Measurements from ENCODE around the gene SPATS2L.
A peak's percentile ranks its signal among the peaks of the same experiment; 100 is the strongest.

The SPATS2L gene

GRCh38 chr2:200379481-200380090 is 73.1 kb downstream of the SPATS2L start:
- no peak for FAIRE-seq

GRCh38 chr2:200380091-200380561 is 73.6 kb downstream of the SPATS2L start:
- FAIRE-seq = no peak

DNA sequence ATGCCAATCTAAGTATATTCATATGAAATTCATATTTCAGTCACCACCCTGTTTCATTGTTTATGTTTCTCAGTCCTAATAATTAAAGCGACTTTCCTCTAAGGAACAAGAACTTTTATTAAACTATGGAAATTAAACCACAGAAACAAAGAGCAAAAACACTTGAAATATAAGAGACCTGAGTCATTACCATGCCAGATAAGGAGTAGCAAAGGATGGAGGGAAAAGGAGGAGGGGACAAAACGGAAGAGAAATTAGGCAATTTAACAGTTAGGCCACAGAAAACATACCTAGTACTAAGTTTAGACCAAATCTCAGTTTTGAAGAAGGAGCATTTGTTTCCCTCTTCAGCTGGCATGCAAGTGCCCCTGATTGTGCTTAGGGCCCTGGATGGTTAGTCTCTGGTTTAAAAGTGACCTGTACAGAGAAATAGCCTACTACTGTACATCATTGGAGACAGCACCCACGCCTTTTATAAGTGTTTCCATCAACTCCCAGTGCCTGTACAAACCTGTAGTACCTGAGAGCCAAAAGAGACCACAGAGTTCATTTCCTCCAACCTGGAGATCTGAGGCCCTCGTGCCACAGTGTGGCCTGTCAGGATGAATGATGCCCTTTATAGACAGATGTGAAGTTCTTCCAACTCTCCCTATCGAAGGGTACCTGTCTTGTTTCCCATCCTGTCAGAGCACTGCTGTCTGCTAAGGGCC is 74.5 kb downstream of the SPATS2L start:
- no peak for FAIRE-seq

DNA sequence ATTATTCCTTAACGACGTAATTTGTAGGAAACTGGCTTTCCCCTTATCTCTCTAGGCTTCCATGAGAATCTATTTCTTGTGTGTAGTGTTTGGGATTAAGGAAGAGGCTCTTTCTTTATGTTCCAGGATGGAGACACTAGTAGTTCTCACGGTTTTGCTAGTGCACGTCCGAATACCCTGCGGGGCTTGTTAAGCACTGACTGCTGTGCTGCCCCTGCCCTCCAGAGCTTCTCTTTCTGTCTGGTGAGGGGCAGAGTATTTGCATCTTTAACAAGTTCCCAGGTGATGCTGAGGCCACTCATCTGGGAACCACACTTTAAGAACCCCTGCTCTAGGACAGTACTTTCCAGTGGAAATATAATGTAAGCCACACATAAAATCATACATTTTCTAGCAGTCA is 76.4 kb downstream of the SPATS2L start:
- FAIRE-seq = no peak

GRCh38 chr2:200383380-200384110 is 77.1 kb downstream of the SPATS2L start:
- FAIRE-seq = peak; percentile 84

GRCh38 chr2:200385063-200385635 is 78.7 kb downstream of the SPATS2L start:
- FAIRE-seq = no peak

- no peak for FAIRE-seq
Measured at GRCh38 chr2:200393191-200393590, 86.7 kb downstream of the SPATS2L start.

DNA sequence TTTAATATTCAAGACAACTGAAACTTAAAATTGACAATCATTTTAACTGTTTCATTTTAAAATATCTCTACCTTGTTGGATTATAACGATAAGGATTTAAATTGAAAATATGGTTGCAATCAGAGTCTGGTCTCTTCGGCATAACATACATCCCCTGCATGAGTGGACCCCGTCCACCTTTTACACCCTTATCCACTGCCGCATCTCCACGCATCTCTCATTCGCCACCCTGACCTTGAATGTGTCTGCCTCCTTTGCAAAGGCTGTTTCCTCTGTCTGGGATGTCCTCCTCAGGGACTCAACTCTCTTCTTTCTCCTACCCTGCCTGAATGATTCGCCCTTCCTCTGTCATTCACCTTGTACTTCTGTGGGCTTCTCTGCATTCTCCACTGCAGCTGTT is 87.6 kb downstream of the SPATS2L start:
- FAIRE-seq = no peak

DNA sequence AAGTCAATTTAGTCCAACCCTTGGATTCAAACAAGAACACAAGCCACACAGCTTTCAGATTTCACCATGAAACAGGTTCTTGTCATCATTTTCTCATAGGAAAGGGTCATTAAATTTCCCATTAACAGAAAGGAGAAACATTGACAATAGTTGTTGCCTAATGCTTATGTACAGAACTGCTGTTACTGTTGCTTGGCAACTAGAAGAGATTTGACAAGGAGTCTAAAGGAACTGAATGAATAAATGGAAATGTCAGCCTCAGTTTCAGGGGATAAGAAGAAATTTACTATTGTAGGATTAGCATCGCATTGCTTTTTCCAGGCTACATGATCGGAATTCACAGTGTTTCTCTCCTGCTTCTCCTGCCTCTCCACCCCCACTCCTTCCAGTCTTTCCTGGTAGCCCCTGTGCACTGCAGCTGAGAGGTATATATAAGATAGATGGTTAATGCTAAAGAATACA is 90.3 kb downstream of the SPATS2L start:
- no peak for FAIRE-seq

GRCh38 chr2:200397785-200398184 is 91.3 kb downstream of the SPATS2L start:
- FAIRE-seq = no peak

- FAIRE-seq = no peak
Measured at GRCh38 chr2:200399046-200399445, 92.6 kb downstream of the SPATS2L start.

- FAIRE-seq = no peak
Measured at GRCh38 chr2:200399636-200400035, 93.1 kb downstream of the SPATS2L start.

- FAIRE-seq = no peak
Measured at GRCh38 chr2:200403814-200404213, 97.3 kb downstream of the SPATS2L start.

GRCh38 chr2:200404615-200405014 is 98.1 kb downstream of the SPATS2L start:
- FAIRE-seq = no peak

DNA sequence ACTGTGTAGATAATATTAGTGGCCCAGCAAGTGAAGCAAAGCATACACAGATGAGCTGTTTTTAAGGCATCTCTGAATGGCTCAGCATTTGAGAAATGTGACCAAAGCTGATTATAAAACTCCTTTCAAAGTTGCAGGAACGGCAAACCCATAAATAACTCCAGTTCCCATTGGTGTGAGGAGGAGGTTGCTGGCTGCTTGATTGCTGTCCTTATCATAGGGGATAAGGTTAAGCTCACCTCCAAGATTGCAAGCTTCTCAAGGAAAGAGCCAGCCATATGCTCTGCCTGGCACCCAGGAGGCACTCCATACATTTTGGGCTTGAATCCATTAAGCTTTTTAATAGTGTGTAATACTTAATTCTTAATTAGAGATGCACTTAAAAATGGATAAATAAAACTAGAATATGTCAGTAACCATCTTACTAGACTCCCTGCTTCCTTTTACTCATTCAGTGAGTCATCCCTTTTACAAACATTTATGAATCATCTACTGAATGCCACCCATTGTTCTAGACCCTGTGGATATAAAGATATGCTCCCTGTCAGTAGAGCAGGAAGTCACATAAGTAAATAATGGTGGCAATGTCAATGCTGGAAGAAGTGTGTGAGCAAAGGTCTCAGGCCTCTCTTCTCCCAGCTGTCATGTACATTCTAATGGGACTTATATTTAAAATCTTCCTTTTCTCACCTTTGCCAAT is 99.3 kb downstream of the SPATS2L start:
- no peak for FAIRE-seq

- FAIRE-seq = no peak
Measured at GRCh38 chr2:200406379-200406778, 99.9 kb downstream of the SPATS2L start.

DNA sequence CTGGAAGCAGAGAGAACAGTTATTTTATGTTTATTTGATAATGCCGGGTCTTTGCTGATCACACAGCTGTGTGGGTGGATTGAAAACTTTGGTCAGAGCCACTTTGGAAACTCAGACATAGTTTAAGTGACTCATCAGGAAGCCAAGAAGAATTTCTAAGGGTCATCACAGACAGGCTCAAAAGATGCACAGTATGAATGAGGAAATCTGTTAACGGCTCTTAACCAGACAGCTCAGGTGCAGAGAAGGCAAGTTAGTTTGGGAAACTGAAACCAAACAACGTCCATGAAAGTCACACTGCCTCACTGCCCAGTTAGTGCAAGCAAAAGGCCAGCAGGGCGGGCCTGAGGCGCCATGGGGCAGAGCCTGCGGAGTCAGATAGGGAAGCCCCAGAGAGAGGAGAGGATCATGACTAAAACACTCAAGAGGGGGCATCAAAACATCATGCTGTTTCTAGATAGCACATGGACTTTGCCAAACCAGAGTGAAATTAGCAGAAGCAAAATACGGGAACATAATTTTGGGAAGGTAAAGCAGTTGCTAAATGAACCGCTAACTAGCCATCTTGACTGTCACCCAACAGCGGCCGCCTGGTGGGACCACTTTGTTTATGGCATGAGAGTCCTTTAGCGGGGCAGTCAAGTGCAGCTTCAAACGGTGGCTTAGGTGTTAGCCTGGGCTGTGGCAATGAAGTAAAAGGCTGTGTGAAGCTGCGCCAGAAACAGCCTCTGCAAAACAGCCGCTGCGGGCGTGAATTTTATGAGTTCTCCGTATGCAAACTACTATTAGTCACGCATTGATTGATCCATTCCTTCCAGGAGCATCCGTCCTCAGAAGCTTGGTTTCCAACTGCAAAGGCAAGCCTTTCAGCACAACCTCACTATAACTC is 102.2 kb downstream of the SPATS2L start:
- no peak for FAIRE-seq

DNA sequence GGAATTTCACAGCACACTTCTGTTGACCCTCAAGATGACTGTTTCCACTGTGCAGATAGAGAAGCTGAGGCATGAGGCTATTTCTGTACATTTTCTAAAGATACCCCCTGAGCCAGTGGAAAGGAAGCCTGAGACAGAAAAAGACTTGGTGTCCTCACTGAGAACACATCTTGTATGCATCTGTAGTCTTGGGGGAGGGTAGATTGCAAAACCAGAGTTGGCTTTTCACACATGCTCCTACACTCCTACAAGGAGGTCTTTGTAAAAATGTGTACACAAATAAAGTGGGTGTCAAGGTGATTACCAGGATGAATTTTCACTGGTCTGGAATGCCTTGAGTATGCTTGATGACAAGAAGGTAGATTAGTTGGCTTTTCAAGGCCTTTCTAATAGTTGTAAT is 105.3 kb downstream of the SPATS2L start:
- no peak for FAIRE-seq

GRCh38 chr2:200414367-200414766 is 107.9 kb downstream of the SPATS2L start:
- no peak for FAIRE-seq

- no peak for FAIRE-seq
Measured at GRCh38 chr2:200415455-200415854, 109.0 kb downstream of the SPATS2L start.

DNA sequence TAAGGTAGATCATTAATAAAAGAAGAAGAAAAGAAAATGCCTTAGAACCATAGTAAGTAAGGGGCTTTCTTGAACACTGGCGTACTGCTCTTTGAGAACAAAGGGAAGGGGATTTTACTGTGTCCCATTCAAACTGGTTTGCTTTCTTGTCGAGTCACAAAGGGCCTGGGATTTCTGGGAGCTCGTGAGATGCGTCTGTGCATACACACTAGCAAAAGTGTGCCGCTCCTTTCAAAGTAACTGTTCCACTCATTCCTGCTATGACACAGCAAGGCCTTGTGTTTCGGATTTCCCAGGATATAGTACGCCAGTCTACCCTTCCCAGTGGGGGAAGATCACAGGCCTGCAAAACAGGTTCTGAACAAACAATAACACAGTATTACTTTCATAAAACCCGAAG is 110.4 kb downstream of the SPATS2L start:
- no peak for FAIRE-seq

GRCh38 chr2:200417366-200417765 is 110.9 kb downstream of the SPATS2L start:
- no peak for FAIRE-seq
